NCI-H187 treated with DMSO at 0.1 percent for 48 hours (cell line): Measurements from ENCODE around the gene CLDN12.
"Not testable (repeated sequence)": the region's sequence is repeated elsewhere in the genome, so short reads cannot be mapped to it uniquely, and the experiment has no call there.

Source experiments
- DNase-seq: peaks from one replicate; lab custom pipeline; 2025; lab: John Stamatoyannopoulos, UW

CLDN12 gene

DNA sequence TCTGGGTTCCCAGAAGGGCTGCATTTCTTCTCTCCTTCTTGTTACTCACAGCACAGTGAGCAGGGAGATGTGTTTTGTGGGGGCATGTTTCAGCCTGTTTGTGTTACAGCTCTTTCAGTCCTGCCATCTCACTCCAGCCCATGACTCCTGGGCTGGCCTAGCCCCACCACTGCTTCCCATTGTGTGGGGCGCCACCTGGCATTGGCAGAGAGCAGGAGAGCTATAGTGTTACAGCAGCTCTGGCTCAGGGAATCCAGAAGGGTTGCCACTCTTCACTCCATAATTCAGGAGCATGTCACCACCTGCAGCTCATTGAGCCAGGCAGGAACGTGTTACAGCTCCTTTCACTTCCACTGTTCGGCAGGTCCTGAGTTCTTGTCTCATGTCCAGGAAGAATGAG is 30.0 kb downstream of the CLDN12 start:
- DNase-seq = no peak

DNA sequence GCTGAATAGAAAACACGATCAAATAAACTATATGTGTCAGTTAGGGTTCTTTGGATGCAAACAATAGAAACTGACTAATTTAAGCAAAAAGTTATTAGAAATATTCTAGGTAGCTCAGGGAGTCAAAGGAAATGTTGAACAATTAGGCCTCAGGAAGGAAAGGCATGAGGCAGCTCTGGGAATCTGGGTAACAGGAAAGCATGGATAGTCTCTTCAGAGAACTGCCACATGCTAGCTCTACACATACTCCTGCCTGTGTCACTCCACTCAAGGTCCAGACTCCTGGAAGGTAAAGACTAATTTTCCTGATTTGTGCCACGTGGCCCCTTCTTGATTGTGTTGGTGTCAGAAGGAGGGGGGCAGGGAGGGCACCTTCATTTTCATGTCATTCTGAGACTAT is 42.4 kb downstream of the CLDN12 start:
- DNase-seq = no peak

DNA sequence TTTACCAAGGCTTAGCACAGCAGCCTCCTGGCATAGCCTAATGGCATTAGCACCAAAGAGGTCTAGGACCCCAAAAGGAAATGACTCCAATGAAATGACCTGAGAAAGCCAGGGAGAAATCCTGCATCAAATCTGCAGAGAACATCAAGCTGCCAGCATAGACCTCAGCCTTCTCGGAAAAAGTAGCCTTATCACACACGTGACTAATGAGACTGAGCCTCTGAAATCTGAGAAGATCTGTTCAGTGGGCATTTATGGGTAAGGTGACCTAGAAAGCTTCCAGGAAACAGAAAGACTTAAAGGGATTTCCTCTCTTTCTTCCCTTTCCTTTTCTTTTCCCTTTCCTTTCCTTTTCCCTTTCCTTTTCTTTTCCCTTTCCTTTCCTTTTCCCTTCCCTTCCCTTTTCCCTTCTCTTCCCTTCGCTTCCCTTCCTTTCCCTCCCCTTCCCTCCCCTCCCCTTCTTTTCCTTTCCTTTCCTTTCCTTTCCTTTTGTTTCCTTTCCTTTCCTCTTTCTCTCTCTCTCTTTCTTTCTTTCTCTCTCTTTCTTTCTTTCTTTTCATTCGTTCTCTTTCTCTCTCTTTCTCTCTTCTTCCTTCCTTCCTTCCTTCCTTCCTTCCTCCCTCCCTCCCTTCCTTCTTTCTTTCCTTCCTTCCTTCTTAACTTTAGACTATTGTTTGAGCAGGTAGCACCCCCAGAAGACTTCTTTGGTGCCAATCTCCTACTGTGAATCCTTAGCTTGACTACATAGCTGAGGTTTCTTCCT is 43.1 kb downstream of the CLDN12 start:
- DNase-seq = no peak

DNA sequence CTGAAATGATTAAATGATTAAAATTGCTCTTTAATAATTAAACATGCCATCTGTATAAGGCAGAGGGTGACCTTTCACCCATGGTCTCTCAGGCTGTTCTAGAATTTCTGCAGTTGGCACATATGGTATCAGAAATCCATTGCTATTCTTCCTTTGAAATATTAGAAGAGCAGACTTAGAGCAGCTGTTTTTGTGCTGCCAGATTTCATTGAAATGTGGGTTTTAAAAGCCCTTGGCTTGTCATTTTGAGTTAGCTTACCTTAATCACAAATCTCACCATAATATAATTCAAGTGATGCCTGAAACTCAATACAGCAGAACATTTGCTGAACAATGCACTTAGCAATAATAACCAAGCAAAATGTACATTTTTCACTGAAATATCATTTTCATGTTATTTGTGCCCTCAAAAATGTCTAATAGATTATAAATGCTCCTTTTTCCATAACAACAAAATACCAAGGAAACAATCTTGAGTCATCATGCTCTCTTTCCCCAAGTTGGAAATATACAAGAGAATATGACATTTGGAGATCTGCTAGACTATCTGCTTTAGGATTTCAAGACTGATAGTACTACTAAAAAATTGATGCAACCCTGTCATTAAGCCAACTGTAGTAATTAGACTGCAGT is 50.1 kb downstream of the CLDN12 start:
- DNase-seq = no peak

DNA sequence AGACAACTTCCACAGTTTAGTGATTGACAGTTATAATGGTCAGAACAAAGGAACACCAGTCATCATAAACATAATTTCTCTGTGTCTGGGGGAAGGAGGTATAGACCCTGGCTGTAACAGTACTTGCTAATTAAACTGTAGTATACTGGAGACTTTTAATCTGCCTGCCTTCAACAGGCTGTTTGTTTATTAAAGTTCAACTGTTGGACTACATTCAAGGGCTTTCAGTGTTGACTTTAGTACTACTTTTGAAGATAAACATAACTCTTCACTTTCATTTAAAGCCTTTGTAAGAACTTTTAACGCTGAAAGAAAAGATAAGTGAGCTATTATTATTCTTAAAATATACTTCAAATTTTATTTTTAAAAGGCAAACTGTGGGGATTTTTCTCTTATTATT is 50.7 kb downstream of the CLDN12 start:
- no peak for DNase-seq

DNA sequence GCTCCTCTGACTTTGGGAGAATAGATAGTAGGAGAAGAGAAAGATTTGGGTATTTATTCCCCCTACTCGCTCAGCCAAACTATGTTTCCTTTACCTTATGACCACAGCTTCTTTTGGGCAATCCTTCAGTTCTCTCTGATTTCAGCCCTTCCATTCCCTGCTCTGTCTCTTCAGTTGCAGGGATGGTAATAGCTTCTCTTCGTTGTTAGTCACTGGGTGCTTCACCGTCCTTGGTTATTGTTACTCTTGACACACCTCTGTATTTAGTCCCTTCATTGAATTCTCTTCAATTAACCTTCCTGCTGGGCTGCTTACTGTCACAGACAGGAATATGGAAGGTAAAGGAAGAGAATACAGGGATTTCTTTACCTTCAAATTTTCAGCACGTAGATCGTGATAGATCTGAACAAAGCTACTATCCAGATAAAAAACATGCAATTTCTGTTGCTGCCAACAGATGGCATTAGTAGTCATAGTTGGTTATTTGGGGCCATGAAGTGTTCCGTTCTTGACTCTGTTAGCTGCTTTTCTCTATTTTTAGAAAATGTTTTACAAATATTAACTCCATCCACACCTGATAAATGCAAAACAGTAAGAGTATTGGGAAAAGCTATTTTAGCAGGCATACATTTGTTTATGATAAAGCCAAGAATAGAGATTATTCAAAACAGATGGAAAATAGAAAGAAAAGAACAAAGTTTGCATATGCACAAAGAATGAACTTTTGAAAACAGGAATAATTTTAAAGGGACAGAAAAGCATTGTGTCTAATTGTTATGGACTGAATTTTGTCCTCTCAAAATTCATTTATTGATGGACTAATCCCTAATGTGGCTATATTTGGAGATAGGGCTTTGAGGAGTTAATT is 52.1 kb downstream of the CLDN12 start:
- no peak for DNase-seq

DNA sequence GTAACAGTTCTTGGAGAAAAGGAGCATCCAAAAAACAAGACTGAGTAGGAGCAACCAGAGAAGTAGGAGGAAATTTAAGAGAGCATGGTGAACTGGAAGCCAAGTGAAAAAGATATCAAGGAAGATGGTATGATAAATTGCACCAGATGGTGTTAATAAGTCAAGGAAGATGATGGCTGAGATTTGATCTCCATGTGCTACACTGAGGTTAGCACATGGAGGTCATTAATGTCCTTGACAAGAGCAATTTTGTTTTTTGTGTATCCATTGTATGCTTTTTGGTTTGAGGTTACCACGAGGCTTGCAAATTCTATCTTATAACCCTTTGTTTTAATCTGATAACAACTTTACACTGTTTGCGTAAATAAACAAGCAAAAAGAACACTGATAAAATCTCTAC is 54.8 kb downstream of the CLDN12 start:
- no peak for DNase-seq

DNA sequence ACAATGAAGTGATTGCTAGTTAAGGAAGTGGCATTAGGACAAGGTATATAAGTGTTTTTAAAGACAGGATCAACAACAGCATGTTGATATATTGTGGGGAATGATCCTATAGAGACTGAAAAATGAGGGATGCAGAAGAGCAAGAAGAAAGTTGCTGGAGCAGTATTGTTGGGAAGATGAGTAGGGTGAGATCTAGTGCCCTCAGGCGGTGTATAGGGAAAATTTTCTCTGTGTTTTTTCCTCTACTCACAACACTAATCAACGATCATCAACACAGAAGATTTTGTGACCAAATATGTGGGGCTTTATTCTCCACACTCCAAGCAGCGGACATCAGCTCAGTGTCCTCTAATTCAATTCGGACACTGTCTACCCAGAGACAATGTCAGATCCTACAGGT is 56.6 kb downstream of the CLDN12 start:
- no peak for DNase-seq

DNA sequence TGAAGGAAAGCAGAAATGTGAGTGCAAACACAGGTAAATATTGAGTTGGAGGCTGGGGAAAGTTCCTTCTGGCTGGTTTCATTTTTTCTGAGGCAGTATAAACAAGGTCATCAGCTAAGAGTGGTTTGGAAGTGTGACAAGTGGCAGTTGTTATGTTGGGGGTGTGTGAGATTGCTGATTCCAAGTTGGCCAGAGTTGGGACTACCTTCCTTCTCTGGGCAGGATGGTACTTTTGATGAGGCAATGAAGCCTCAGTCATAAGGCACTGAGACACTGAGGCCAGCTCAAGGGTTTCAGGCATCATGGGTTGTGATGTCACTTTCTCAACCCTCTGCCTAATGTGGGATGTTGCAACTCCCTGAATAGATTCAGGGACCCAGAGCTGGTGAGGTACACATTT is 58.0 kb downstream of the CLDN12 start:
- DNase-seq = no peak

DNA sequence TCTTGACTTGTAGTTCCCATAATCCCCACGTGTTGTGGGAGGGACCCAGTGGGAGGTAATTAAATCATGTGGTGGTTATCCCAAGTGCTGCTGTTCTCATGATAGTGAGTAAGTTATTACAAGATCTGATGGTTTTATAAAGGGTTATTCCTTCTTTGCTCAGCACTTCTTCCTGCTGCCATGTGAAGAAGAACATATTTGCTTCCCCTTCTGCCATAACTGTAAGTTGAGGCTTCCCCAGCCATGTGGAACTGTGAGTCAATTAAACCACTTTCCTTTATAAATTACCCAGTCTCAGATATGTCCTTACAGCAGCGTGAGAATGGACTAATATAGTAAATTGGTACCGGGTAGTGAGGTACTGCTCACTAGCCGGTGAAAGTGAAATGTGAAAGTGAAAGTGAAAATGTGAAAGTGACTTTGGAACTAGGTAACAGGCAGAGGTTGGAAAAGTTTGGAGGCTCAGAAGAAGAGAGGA is 59.9 kb downstream of the CLDN12 start:
- not testable (repeated sequence) for DNase-seq
